OCI-LY7 (cell line): ENCODE results near the gene CDKAL1. TPM values are rescaled to one million over a fixed set of nuclear protein-coding genes. Genes with fewer than 3 reads are reported as not detected.

Experiments
- BruUV-seq: library from RNA; stranded (reverse); fragments of 400-500 nt; replicated peaks from 2 replicates; lab custom pipeline; 2021; lab: Mats Ljungman, UMichigan
- CTCF ChIA-PET: fragments of 300-600 bp; sonication (Branson Sonifier 250); formaldehyde crosslinking; loops from one replicate; lab custom pipeline; 2022; ENCODE audit warnings: antibody characterized with exemption; ENCODE audit not compliant: unreplicated experiment; lab: Charles Lee
- POLR2A ChIA-PET: fragments of 300-600 bp; sonication (Branson Sonifier 250); formaldehyde crosslinking; loops from one replicate; lab custom pipeline; 2022; ENCODE audit warnings: antibody characterized with exemption; lab: Charles Lee
- DNase-seq: peaks from one replicate; pipeline ENCODE4 v3.0.0-alpha.2; 2015; ENCODE audit warnings: low spot score
- H2AFZ ChIP-seq: fragments of 200-600 bp; sonication (generic), shearing (Covaris generic); 2 replicates; pipeline ENCODE4 v1.6.1; 2014; ENCODE audit warnings: mild to moderate bottlenecking, antibody characterized with exemption, low read length, moderate library complexity
- H3K27ac ChIP-seq: fragments of 200-600 bp; sonication (generic); 2 replicates; pipeline ENCODE4 v1.5.1; 2014; ENCODE audit warnings: mixed run types, low read depth, mild to moderate bottlenecking, moderate library complexity, low read length, inconsistent platforms; ENCODE audit not compliant: poor library complexity, severe bottlenecking
- H3K36me3 ChIP-seq: fragments of 200-600 bp; sonication (generic); 2 replicates; pipeline ENCODE4 v1.6.1; 2014; ENCODE audit warnings: mild to moderate bottlenecking, antibody characterized with exemption, low read length, moderate library complexity, mixed read lengths; ENCODE audit not compliant: insufficient read depth
- H3K4me1 ChIP-seq: fragments of 200-600 bp; sonication (generic); 2 replicates; pipeline ENCODE4 v1.5.1; 2014; ENCODE audit warnings: mild to moderate bottlenecking, low read length; ENCODE audit not compliant: insufficient read depth, poor library complexity, severe bottlenecking
- H3K4me2 ChIP-seq: fragments of 200-600 bp; sonication (generic); 2 replicates; pipeline ENCODE4 v1.6.1; 2014; ENCODE audit warnings: mild to moderate bottlenecking, low read length
- H3K4me3 ChIP-seq: fragments of 200-600 bp; sonication (generic); 2 replicates; pipeline ENCODE4 v1.5.1; 2014; ENCODE audit warnings: mild to moderate bottlenecking, low read depth, low read length; ENCODE audit not compliant: poor library complexity, severe bottlenecking
- H3K79me2 ChIP-seq: fragments of 200-600 bp; sonication (generic); 2 replicates; pipeline ENCODE4 v1.6.1; 2016; ENCODE audit warnings: low read depth, mild to moderate bottlenecking, low read length, moderate library complexity, mixed read lengths; ENCODE audit not compliant: insufficient read depth
- H3K9me2 ChIP-seq: fragments of 200-600 bp; sonication (generic); 2 replicates; pipeline ENCODE4 v1.6.1; 2016; ENCODE audit warnings: mild to moderate bottlenecking, low read length, mixed read lengths; ENCODE audit not compliant: insufficient read depth
- H3K9me3 ChIP-seq: fragments of 200-600 bp; sonication (generic); 2 replicates; pipeline ENCODE4 v1.6.1; 2014; ENCODE audit warnings: mild to moderate bottlenecking, mixed run types, low read length, mixed read lengths
- H4K20me1 ChIP-seq: fragments of 200-600 bp; sonication (generic); 2 replicates; pipeline ENCODE4 v1.6.1; 2014; ENCODE audit warnings: mild to moderate bottlenecking, antibody characterized with exemption, low read length, moderate library complexity, mixed read lengths; ENCODE audit not compliant: insufficient read depth
- EZH2phosphoT487 ChIP-seq: fragments of 200-600 bp; sonication (generic); IDR thresholded peaks from 2 replicates; pipeline ENCODE4 v1.6.1; 2018; ENCODE audit warnings: low read depth, borderline replicate concordance, mild to moderate bottlenecking, mixed run types, antibody characterized with exemption, low read length, moderate library complexity, mixed read lengths
- intact Hi-C: fragments of 100-400 bp; cut with micrococcal nuclease; formaldehyde crosslinking; loops from one replicate; pipeline ENCODE4 v1.10.0; 2022; ENCODE audit not compliant: unreplicated experiment
- total RNA-seq, 2 experiments: library from RNA; depleted of rRNA in 1 of 2; stranded (reverse); fragments of >200 nt in 1 of 2; shearing (Covaris generic) in 1 of 2; gene quantifications; 2 replicates each; pipeline ENCODE4 v1.2.3, GENCODE V29; 2014 to 2022
- TF ChIP-seq, protein P1 (sequence below): fragments of 200-600 bp; sonication (generic); conservative IDR thresholded peaks from 2 replicates; pipeline ENCODE4 v1.5.1; 2014; ENCODE audit warnings: mild to moderate bottlenecking, antibody characterized with exemption, low read length, moderate library complexity, mixed read lengths

The CDKAL1 gene
- total RNA-seq, 2 experiments from 2014 or later: 19.9 to 21.1 TPM

DNA sequence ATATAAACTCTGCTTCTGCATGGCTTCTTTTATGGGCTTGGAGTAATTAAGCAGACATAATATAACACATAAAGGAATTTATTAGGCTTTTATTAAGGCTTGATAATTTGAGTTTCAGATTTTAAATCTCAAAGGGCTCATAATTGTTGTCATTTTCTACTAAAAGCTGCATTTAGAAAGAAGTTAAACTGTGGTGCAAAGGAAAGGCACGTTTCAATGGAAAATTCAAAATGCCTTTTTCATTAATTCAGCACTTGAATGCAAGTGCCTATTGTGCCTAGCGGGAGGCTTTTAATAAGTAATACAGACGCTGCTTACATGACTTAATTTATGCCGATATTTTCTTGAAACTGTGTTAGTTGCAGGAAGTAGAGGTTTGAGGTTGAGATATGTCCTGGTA, 627.5 kb downstream of the CDKAL1 start:
- H3K79me2 ChIP-seq: no peaks in the 10 kb centered on the region
- BruUV-seq: no TSS peak
- TF ChIP-seq, protein P1, sequence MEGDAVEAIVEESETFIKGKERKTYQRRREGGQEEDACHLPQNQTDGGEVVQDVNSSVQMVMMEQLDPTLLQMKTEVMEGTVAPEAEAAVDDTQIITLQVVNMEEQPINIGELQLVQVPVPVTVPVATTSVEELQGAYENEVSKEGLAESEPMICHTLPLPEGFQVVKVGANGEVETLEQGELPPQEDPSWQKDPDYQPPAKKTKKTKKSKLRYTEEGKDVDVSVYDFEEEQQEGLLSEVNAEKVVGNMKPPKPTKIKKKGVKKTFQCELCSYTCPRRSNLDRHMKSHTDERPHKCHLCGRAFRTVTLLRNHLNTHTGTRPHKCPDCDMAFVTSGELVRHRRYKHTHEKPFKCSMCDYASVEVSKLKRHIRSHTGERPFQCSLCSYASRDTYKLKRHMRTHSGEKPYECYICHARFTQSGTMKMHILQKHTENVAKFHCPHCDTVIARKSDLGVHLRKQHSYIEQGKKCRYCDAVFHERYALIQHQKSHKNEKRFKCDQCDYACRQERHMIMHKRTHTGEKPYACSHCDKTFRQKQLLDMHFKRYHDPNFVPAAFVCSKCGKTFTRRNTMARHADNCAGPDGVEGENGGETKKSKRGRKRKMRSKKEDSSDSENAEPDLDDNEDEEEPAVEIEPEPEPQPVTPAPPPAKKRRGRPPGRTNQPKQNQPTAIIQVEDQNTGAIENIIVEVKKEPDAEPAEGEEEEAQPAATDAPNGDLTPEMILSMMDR: no peak
- no peak for TF ChIP-seq EZH2phosphoT487
- intact Hi-C loops: no loop called here
- no peaks in the 10 kb centered on the region for H4K20me1 ChIP-seq
- no peak overlapping the region for H3K4me2 ChIP-seq
- H2AFZ ChIP-seq: no peak overlapping the region
- H3K36me3 ChIP-seq: no peaks in the 10 kb centered on the region
- no peaks in the 10 kb centered on the region for H3K9me3 ChIP-seq
- no peaks in the 10 kb centered on the region for H3K9me2 ChIP-seq
- H3K4me3 ChIP-seq: no peak overlapping the region
- H3K27ac ChIP-seq: no peak overlapping the region
- no peaks in the 10 kb centered on the region for H3K4me1 ChIP-seq
- POLR2A ChIA-PET: interaction anchor here (0.6 kb wide), 1 partner anchor 31 kb away, joined by 3 read pairs; no protein-coding TSS in a partner anchor
- DNase-seq: no peak
- CTCF ChIA-PET: no interaction called here

DNA sequence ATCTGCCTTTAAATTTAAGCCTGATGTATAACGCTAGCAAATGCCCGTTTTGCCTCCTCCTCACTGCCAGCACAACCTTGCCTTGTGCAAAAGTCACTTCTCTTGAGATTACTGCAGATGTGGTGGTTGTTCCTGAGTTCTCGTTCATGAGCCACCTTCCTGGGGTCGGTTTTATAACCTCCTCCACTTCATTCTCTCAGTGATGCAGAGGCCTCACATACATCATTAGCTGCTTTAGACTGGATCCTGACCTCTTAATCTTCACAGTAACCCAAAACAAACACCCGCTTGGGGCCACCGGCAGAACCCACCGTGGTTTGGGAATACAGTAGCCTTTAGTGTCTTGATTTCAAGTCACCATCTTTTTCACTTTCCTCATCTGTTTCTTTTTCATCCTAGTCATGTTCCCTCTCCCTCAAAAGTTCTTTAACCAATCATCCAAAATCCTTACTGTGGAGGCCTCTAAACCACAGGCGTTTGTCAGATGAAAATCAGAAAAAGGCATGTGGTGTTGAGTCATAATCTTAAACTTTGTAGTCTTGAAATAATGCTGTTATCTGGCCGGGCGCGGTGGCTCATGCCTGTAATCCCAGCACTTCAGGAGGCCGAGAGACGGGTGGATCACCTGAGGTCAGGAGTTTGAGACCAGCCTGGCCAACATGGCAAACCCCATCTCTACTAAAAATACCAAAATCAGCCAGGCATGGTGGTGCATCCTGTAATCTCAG, 629.0 kb downstream of the CDKAL1 start:
- no peaks in the 10 kb centered on the region for H3K79me2 ChIP-seq
- POLR2A ChIA-PET: no interaction called here
- no peak overlapping the region for H3K27ac ChIP-seq
- H3K4me1 ChIP-seq: no peaks in the 10 kb centered on the region
- no peak overlapping the region for H3K4me2 ChIP-seq
- no peak overlapping the region for H2AFZ ChIP-seq
- no peak overlapping the region for H3K4me3 ChIP-seq
- no peaks in the 10 kb centered on the region for H4K20me1 ChIP-seq
- no peaks in the 10 kb centered on the region for H3K9me3 ChIP-seq
- H3K9me2 ChIP-seq: peaks cover 1% of the 10 kb centered on the region; the same call in 1 of the 2 replicates
- TF ChIP-seq, protein P1: no peak
- no peak for TF ChIP-seq EZH2phosphoT487
- no peak for DNase-seq
- CTCF ChIA-PET: no interaction called here
- BruUV-seq: no TSS peak
- intact Hi-C loops: no loop called here
- H3K36me3 ChIP-seq: no peaks in the 10 kb centered on the region

DNA sequence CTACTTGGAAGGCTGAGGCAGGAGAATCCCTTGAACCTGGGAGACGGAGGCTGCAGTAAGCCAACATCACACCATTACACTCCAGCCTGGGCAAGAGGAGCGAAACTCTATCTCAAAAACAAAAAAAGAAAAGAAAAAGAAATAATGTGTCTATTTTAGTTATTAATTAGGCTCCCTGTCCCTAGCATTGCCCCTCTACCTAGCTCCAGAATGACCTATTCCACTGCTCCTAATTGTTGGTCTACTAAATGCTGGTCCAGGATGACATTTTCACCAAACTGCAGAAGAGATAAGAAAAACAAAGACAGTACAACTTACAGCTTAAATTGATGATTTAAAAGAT, 629.6 kb downstream of the CDKAL1 start:
- Histone ChIP-seq H3K4me3 (no peak overlapping the region), H3K9me3 (no peaks in the 10 kb centered on the region), H3K4me1 (no peaks in the 10 kb centered on the region), H3K36me3 (no peaks in the 10 kb centered on the region), H3K4me2 (no peak overlapping the region), H2AFZ (no peak overlapping the region), H3K79me2 (no peaks in the 10 kb centered on the region), H3K27ac (no peak overlapping the region), H4K20me1 (no peaks in the 10 kb centered on the region), H3K9me2 (peaks cover 4% of the 10 kb centered on the region; the same call in 1 of the 2 replicates)
- CTCF ChIA-PET: no interaction called here
- intact Hi-C loops: no loop called here
- no TSS peak for BruUV-seq
- DNase-seq: no peak
- POLR2A ChIA-PET: no interaction called here
- TF ChIP-seq, protein P1: no peak
- no peak for TF ChIP-seq EZH2phosphoT487
